HL-60/S4 treated with retinoic acid at 250 ng/mL for 4 days and 3 days (cell line): ENCODE data around the gene IL26.
"Not testable (repeated sequence)": the region's sequence is repeated elsewhere in the genome, so short reads cannot be mapped to it uniquely, and the experiment has no call there.

ENCODE experiments used
- in situ Hi-C: fragments of 300-500 bp; cut with MboI; formaldehyde crosslinking; loops from 2 replicates; pipeline ENCODE4 v1.7.0; 2022; ENCODE audit warnings: low sequenced_read_pairs

The IL26 gene

DNA sequence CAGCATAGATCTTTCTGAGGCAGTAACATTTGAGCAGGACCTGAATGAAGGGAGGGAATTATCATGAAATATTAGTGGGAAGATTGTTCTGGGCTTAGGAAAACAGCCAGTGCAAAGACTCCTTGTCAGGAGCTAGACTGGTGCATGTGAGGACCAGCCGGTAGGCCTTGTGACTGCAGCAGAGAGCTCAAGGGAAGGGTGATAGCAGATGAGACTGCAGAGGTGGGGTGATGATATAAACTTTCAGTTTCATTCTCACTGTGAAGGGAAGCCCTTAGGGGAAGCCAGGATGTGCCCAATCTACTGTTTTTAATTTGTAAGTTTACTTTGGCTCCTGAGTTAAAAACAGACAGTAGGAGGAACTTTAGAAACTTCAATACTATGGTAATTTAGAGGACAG lies 15.4 kb upstream of the IL26 start:
- in situ Hi-C loops, result no loop called here

DNA sequence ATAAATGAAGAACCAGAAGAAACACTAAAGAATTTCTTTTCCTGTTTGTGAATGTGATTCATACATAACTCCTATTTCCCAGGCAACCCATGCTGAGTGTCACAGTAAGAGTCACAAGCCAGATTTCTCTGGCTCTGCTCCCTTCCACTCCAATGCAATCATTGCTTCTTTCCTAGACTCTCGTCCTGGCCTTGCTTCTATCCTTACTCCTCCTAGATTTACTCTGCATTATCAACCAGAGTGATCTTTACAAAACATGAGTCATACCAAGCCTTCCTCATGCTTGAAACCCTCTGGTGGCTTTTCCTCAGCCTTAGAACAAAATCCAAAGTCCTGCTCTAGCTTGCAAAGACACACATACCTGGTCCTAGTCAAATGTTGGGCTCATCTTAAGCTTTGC lies 14.5 kb upstream of the IL26 start:
- in situ Hi-C loops, result no loop called here

DNA sequence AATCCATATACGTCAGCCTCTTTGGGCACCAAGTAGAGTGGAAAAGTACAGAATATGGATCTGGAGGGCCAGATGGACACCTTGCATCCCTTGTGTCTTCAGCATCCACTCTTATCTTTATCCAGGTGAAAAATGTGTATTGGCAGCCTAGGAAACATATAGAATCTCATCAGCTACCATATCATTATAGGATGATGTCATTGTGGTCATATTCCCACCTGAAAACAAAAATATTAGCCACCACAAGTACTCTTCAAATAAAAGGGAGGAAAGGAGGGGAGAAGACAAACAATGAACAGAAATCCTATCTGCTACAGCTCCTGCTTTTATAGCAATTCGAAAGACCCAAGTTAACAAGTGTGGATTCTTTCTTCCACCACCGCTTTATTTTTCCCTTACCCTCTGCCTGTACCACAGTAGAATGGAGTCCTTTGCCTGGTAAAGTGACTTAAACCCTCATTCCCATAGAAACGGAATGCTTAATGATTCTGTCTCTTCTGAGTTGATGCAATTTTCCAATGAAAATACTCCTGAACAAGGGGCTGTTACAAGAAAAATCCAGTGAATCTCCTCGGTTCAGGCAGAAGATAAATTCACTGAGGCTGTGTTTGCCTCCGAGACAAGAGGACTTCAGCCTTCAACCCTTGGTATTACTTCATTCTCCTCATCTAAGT lies 13.8 kb upstream of the IL26 start:
- in situ Hi-C loops, result no loop called here

- in situ Hi-C loops, result no loop called here
These were observed 12.0 kb upstream of the IL26 start for GRCh38 chr12:68237619-68238018.

DNA sequence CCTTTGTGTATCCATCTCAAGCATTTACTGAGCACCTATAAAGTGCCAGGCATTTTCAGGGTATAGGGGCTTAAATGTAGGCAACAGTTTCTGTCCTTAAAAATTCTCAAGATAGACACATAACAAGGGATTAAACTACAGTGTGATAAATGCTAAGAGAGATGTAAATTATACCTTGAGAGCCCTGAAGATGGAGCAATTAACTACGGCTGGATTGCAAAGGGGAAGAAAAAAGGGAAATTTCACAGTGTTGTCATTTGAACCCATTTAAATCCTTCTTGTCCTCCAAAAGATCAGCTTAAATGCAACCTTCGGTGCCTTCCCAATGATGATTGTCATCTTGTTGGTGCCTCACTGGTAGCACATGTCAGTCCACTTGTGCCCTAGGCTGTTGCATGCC lies 11.5 kb upstream of the IL26 start:
- in situ Hi-C loops, result no loop called here

DNA sequence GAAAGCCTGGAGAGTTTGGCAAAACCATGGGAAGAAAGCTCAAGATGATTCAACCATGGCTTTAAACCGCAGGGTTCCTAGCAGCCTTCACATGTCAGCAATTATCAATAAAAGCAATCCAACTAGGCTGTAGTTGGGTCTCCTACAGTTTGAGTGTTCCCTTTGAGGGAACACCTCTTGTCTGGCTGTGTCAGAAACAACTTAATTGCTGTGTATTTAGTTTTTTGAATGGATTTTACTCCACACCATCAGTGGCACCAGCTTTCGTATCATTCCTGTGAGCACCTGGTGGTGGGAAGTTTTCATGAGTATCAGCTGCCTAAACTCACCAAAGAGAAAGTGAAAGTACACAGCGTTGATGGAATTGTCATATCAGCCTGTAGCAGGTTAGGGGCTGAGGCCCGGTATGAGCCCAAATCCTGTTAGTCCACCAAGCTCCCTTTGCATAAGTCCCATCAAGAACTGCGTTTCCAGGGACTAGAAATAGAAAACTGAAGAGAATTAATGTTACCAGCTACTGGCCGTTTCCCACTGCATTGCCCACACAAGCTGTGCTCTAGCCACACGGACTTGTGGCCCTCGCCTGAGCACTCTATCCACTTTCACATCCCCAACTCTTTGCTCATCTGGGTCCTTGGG lies 10.9 kb upstream of the IL26 start:
- in situ Hi-C loops, result no loop called here

GRCh38 chr12:68235576-68235975 lies 10.0 kb upstream of the IL26 start:
- in situ Hi-C loops, result no loop called here

DNA sequence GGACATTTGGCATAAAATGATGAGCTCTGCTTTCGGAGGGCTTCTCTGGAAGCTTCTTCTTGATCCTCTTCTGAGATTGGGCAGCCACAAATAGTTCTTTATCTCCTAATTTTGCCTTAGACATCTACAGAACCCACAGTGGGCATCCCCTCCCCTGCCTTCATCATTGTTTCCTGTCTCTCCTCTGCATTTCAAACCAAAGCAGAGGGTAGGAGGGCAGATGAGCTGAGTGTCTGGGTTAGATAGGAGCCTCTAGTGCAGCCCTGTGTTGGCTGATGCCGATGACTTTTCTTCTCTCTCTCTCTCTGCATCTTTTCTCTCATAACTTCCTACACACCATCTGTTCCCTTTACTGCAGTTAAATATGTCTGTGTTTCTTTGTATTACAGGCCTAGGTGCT lies 8.5 kb upstream of the IL26 start:
- in situ Hi-C loops, result no loop called here

- in situ Hi-C loops, result no loop called here
These were observed 7.9 kb upstream of the IL26 start for GRCh38 chr12:68233498-68233897.

DNA sequence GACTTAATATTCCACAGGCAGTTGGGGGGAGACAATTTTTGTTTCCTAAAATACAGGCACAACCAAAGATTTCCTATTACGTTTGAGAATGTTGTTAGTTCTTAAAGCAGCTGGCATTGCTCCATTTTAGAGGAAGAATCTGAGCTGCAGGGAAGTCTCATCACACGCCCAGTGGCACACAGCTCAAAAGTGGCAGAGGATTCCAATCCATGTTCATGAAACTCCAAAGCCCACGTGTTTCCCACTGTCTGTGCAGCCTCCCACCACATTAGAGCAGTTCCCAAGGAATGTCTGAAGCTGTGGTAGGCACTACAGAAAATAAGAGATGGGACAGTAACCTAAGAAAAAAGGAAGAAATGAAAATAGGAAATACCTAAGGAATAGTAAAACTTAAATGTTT lies 6.1 kb upstream of the IL26 start:
- in situ Hi-C loops, result no loop called here

DNA sequence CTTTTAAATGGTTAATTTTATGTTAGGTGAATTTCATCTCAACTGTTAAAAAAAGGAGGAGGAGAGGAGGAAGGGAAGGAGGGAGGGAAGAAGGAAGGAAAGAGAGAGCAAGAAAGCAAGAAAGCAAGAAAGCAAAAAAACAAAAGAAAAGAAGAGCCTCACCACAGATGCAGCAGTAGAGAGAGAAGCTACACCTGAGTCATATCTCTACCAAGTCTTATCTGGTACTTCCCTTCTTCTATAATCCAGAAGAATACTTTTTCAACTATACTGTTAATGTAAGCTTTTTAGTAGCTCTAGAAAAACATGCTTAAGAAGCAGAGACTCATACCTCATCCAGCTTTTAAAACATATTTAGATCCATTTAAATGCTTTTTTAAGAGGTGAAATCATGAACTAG lies 5.6 kb upstream of the IL26 start:
- in situ Hi-C loops, result no loop called here

DNA sequence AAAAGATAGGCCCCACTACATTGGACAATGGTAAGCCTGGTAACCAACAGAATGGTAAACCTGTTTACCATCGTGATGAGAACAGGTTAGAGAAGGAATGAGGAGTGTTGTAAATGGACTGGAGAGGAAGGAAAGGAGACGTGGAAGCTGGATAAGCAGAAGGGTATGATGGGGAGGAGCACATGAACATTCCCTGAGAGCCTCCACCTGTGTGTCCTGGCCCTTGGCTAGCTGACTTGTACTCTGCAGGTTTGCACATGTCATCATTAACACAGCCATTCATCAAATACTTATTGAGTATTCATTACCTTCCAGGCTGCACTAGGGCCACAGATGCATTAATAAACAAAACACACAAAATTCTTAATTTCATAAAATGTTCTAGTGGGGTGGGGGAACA lies 4.3 kb upstream of the IL26 start:
- in situ Hi-C loops, result no loop called here

- in situ Hi-C loops, result no loop called here
These were observed 1.7 kb upstream of the IL26 start for GRCh38 chr12:68227356-68227755.

GRCh38 chr12:68224613-68225285 lies 861 bp downstream of the IL26 start:
- in situ Hi-C loops, result no loop called here

GRCh38 chr12:68223067-68223747 lies 2.4 kb downstream of the IL26 start:
- in situ Hi-C loops, result no loop called here

- in situ Hi-C loops, result no loop called here
These were observed 3.3 kb downstream of the IL26 start for GRCh38 chr12:68222326-68222725.

- in situ Hi-C loops, result no loop called here
These were observed 4.1 kb downstream of the IL26 start for GRCh38 chr12:68221497-68221896.

GRCh38 chr12:68210875-68211274 lies 14.7 kb downstream of the IL26 start:
- in situ Hi-C loops, result no loop called here

- in situ Hi-C loops, result not testable (repeated sequence)
These were observed 16.4 kb downstream of the IL26 start for GRCh38 chr12:68209048-68209728.

- in situ Hi-C loops, result no loop called here
These were observed 18.3 kb downstream of the IL26 start for GRCh38 chr12:68207276-68207675.

GRCh38 chr12:68206446-68206845 lies 19.2 kb downstream of the IL26 start:
- in situ Hi-C loops, result no loop called here
